GM21737 (cell line): Measurements from ENCODE around the gene NPS.

ENCODE experiments used
- ATAC-seq: cut with Tn5 transposase; IDR thresholded peaks from one replicate; pipeline ENCODE4 v1.9.1; 2021; ENCODE audit warnings: mild to moderate bottlenecking, moderate library complexity; ENCODE audit not compliant: unreplicated experiment

NPS gene

GRCh38 chr10:127549009-127549408, at the start of gene NPS:
Gene NPS (plus strand): TSS chr10:127549309. CDS start chr10:127549369, 60 bp downstream.
- no peak for ATAC-seq

- ATAC-seq: no peak
Observed at GRCh38 chr10:127500127-127500526, 49.0 kb upstream of the NPS start.

DNA sequence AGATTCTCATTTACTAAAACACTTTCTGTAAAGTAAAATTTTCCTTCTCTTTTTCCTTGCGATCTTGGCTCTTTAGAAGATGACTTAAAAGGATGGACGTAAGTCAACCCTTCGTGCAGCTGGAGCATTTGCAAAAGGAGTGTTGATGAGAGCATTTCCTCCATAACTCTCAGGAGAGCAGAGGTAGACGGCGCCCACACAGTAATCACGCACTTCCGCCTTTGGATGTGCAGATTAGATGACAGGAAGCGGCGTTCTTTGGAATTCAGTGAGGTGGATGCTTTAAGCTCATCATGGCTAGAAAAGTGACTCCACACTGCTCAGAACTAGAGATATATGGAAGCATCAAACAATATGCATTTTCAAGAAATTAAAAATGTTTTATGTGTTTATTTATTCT, 43.0 kb upstream of the NPS start:
- no peak for ATAC-seq

- no peak for ATAC-seq
Observed at GRCh38 chr10:127522298-127522697, 26.8 kb upstream of the NPS start.

- no peak for ATAC-seq
Observed at GRCh38 chr10:127523476-127523875, 25.6 kb upstream of the NPS start.

DNA sequence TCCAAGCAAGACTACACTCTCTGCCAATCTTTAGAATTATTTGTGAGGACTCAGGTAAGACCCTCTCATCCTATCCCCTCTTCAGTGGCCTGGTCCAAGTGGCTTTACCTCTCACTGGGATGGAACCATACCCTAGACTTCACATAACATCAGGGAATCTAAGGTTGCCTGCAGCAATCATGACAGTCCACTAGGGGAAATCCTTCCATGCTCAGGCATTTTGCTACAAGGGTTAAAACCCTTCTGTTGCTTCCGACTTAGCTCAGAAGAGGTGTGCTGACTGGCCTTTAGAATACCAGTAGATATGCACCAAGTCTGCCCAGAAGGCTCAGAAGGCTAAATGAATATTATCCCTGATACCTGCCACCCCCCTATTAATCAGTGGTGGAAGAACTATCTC, 24.9 kb upstream of the NPS start:
- ATAC-seq: no peak

DNA sequence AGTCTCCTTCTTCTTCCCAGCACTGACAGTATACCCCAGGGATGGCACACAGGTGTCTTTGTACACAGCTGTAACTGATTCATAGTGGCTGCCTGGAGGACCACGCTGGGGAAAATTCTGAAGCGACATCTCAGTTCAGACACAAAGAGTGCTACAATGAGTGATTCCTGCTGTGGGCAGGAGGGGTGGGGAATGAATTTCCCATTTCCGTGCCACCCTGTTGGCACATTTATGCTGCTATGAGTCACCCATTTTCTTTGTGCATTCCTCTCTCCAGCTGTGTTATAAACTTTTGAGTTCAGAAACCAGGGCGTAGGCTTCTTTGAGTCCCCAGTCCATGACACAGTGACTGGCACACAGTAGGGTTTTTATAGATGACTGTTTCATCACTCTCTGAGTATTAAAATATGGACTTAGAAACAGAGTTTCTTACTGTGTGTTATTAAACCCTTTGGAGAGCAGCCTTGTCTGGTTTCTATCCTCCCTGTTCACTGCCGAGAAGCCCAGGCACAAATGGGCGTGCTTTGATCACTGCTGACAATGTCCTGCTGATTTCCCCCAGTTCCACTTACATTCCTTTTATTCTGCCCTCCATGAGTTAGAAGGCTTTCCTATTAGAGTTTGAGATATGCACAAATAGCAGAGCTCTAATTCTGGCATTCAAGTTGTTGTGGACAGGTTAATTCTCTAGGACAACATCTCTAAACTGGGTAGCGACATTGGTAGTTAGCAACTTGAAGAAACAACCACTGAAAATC, 24.0 kb upstream of the NPS start:
- no peak for ATAC-seq

GRCh38 chr10:127525686-127526085, 23.4 kb upstream of the NPS start:
- no peak for ATAC-seq

- ATAC-seq: no peak
Observed at GRCh38 chr10:127526161-127526560, 22.9 kb upstream of the NPS start.

GRCh38 chr10:127527320-127527719, 21.8 kb upstream of the NPS start:
- no peak for ATAC-seq

DNA sequence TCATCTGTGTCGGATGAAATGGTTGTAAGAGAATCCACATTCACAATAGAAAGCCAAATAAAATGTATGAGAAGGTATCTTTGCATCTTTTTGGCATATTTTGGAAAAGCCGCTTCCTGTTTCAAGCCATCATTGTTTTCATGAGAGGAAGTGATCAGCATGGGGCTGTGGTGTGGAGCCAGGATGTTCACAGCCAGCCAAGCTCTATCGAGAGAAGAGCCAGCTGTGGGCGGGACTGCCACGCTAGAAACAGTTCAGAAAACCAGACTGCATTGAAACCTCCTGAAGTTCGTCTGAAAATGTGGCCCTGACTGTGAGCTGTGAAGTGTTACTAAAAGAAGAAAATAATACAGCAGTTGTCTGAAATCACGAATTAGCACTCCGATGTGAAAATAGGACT, 21.2 kb upstream of the NPS start:
- ATAC-seq: no peak

- no peak for ATAC-seq
Observed at GRCh38 chr10:127532193-127532592, 16.9 kb upstream of the NPS start.

DNA sequence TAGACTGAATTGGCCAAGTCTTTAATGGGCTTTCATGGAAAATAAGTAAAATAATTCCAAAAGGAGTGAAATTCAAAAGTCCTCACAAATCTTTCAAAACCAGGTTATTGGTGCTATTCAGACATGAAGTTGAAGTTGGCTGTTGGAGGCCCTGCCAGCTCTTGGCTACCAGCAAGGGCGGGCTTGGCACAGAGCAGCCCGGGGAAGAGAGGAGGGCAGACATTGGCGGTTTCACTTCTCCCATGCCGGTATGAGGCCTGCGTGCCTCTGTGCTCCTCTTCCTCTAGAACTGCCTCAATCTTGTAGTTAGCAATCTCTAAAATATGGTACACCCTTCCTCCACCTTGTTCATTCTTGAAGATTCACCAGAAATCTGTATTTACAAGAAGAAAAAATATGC, 16.4 kb upstream of the NPS start:
- ATAC-seq: no peak

DNA sequence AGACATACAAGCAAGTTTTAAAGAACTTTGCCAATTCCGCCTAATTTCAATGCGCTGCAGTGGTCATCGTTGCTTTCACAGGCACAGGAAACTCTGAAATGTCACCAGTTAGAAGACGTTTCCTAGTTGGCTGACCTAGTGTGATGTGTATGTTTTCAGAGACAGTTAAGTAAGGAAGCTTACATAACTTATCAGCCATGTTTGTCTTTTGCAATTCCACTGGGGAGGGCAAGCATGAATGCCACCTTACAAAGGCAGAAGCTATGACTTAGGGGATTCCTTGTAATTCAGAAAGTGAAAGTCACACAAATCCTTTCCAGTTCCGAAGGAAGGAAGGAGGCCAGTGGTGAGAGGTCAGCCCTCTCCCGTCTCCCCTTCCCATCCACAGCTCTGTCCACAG, 15.0 kb upstream of the NPS start:
- ATAC-seq: no peak

DNA sequence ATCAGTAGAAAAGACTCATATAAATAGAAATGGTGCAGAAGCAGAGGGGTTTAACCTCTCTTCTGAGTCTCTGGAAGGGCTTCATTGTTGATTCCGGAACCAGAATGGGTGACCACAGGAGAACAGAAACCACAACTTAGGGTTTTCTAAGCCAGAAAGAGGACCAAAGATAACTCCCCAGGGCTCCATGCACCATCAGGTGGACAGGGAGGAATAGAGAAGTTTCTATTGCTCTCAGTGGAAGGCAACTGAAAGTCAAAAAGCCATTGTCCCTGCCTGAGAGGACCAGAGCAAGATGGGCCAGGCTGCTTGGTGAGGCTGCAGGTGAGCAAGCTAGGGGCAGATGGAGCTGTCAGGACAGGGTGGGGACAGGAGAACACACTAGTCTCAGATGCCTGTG, 14.6 kb upstream of the NPS start:
- ATAC-seq: no peak

- ATAC-seq: no peak
Observed at GRCh38 chr10:127535802-127536515, 13.2 kb upstream of the NPS start.

DNA sequence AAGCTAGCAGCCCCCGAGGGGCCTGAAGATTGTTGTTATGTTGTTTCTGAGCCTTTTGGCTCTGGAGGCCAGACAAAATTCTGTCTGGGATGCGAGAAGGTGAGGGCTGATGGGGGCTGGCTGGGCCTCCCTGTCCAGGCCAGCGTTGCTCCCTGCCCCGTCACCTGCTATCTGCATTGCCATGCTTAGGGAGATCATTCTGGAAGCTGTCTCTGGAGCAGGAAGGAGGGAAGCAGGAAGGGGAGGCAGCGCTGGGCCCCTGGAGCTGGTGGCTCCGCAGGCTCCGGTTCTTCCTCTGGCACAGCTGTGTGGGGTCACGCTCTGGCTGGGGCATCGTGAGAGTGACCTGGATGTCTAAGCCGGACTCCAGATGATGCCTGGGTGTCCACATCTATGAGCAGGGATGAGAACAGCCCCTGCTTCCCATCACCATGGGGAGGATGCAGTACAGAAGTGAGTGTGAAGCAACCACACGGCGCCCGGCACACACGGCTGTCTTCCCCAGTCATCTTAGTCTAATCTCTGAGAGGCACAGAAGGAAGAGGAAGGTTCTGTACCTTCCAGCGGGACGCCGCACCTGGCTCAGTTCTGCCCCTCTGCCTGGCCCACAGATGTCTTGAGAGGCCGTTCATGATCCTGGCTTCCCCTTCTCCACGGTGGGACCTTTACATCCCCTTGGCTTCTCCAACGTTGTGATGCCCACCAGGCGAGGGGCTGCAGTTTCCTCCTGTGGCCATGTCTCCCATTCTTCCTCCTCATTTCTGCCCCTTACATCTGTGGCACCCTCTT, 11.9 kb upstream of the NPS start:
- ATAC-seq: no peak

DNA sequence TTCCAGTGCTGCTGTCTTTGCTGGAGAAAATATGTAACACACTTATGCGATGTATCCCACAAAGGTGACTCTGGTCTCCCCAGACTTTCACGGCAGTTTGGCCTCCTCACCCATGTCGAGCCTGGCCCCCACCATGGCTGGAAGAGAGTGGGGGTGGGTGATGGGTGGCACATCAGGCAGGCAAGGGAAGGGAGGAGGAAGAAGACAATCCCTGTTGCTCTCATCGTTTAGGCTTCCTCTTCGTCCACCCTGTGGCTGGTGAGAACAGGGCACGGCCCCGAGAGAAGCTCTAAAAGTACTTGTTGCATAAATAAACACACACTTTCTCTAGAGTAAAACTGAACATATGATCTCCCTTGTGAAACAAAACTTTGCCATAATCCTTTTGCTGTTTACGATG, 11.2 kb upstream of the NPS start:
- no peak for ATAC-seq

- no peak for ATAC-seq
Observed at GRCh38 chr10:127548022-127548421, 1.1 kb upstream of the NPS start.

DNA sequence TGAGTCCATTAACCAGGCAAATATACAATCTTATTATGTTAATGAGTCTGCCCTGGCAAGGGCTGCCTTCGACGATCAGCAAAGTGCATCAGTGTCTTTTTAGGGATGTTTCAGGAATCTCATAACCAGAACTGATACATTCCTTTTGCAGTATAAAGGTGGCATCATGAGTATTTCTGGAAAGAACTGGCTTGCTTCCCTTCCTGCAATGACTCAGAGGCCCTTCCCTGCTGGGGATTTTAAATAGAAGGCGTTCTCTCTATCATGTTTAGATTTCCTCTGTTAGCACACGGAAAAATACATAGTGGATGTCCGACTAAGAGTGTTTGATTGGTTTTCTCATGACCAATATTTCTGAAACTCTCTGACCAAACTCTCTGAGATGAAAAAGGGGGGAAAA, 1.8 kb downstream of the NPS start:
- ATAC-seq: no peak

DNA sequence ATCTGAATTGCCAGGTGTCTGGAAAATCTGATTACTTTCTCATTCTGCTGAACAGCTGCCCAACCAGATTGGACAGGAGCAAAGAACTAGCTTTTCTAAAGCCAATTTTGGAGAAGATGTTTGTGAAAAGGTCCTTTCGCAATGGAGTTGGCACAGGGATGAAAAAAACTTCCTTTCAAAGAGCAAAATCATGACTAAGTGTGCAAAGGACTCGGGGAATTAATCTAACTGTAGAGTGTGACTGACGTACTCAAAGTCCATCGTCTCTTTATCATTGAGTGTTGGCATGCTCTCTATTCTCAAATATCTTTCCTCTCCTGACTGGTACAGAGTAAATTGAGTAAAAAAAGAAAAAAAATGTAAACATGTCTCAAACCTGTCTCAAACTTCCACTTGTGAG, 3.3 kb downstream of the NPS start:
- no peak for ATAC-seq

GRCh38 chr10:127553417-127553816, 4.3 kb downstream of the NPS start:
- no peak for ATAC-seq
